HG02852 (cell line): ENCODE results near the gene KRT13.

Experiments used
- ATAC-seq: cut with Tn5 transposase; IDR thresholded peaks from one replicate; pipeline ENCODE4 v1.9.1; 2021; ENCODE audit warnings: mild to moderate bottlenecking, moderate library complexity; ENCODE audit not compliant: unreplicated experiment

Gene KRT13

GRCh38 chr17:41537990-41538389, 32.6 kb upstream of the KRT13 start:
- no peak for ATAC-seq

GRCh38 chr17:41537614-41537954, 32.2 kb upstream of the KRT13 start:
- no peak for ATAC-seq

GRCh38 chr17:41536741-41537613, 31.6 kb upstream of the KRT13 start:
- ATAC-seq: no peak

- no peak for ATAC-seq
These were observed 30.5 kb upstream of the KRT13 start for GRCh38 chr17:41535764-41536481.

GRCh38 chr17:41534899-41535546, 29.6 kb upstream of the KRT13 start:
- ATAC-seq: no peak

- no peak for ATAC-seq
These were observed 28.2 kb upstream of the KRT13 start for GRCh38 chr17:41533613-41534012.

GRCh38 chr17:41532947-41533570, 27.6 kb upstream of the KRT13 start:
- no peak for ATAC-seq

GRCh38 chr17:41531993-41532392, 26.6 kb upstream of the KRT13 start:
- no peak for ATAC-seq

- ATAC-seq: no peak
These were observed 24.9 kb upstream of the KRT13 start for GRCh38 chr17:41530062-41531048.

- no peak for ATAC-seq
These were observed 24.1 kb upstream of the KRT13 start for GRCh38 chr17:41529491-41529915.

- no peak for ATAC-seq
These were observed 23.5 kb upstream of the KRT13 start for GRCh38 chr17:41528959-41529353.

GRCh38 chr17:41527063-41528023, 21.9 kb upstream of the KRT13 start:
- no peak for ATAC-seq

GRCh38 chr17:41524261-41524660, 18.8 kb upstream of the KRT13 start:
- ATAC-seq: no peak

- no peak for ATAC-seq
These were observed 18.4 kb upstream of the KRT13 start for GRCh38 chr17:41523787-41524186.

- ATAC-seq: no peak
These were observed 17.8 kb upstream of the KRT13 start for GRCh38 chr17:41523225-41523593.

GRCh38 chr17:41522301-41523224, 17.2 kb upstream of the KRT13 start:
- ATAC-seq: no peak

- ATAC-seq: no peak
These were observed 16.3 kb upstream of the KRT13 start for GRCh38 chr17:41521574-41522261.
